GM18499 (cell line): Measurements from ENCODE around the gene CST8.
"Not testable (repeated sequence)": the region's sequence is repeated elsewhere in the genome, so short reads cannot be mapped to it uniquely, and the experiment has no call there.

Source experiments
- ATAC-seq: cut with Tn5 transposase; IDR thresholded peaks from one replicate; pipeline ENCODE4 v1.9.1; 2021; ENCODE audit warnings: moderate number of reproducible peaks; ENCODE audit not compliant: insufficient read depth, unreplicated experiment

Gene CST8

GRCh38 chr20:23473293-23473692 lies 17.6 kb upstream of the CST8 start:
- not testable (repeated sequence) for ATAC-seq

DNA sequence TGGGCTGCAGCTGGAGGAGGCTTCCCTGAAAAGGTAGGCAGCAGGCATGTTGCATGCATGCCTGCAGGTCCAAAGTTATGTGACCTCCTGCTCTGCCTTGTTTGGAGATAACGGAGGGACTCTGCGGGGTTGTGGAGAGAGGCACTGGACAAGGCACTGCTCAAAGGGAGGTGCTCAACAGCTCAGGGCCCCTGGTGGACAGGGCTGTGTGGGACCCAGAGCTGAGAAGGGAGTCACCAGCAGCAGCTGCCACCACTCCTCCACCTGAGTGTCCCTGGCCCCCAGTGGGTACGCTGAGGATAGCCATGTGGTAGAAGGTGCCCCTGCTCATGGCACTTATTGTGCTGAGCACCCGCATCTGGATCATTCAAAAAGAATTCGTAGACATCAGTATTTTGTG lies 15.5 kb upstream of the CST8 start:
- no peak for ATAC-seq

- no peak for ATAC-seq
Observed at GRCh38 chr20:23476015-23476754, 14.7 kb upstream of the CST8 start.

DNA sequence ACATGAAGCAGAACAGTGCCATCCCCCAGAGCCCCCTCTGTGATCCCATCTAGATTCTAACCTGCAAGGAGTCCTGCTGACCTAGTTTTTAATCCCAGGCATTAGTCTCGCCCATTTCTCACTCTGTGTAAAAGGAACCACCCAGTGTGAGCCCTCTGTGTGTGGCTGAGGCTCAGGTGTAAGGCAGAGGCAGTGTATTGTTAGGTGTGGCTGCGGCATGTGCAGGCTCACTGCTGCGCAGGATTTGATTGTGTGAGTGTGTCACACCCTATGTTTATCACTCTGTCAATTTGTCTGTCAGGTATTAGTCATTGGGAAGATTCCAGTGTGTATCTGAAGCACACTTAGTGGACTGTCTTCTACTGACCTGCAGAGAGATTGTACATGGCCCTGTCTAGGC lies 13.7 kb upstream of the CST8 start:
- ATAC-seq = no peak

DNA sequence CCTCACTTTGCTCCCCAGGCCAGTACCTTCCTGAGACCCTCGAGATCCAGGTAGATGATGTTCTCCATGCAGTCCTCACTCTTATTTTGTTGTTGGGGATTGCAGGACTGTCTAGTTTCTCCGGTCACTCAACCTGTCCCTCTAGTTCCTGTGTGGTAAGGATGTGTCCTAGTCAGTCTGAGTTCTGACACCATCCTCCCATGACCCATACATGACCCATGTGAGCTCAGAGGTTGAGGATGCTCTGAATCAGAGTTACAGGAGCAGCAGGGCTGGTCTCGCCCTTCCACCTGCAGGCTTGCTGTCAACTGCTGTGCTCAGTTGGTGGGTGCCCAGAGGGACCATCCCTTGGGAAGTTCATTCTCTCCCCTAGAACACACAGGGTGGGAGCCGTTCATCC lies 11.9 kb upstream of the CST8 start:
- no peak for ATAC-seq

- ATAC-seq = no peak
Observed at GRCh38 chr20:23482138-23482537, 8.8 kb upstream of the CST8 start.

GRCh38 chr20:23484081-23484480 lies 6.8 kb upstream of the CST8 start:
- no peak for ATAC-seq

- ATAC-seq = no peak
Observed at GRCh38 chr20:23488470-23488869, 2.4 kb upstream of the CST8 start.

DNA sequence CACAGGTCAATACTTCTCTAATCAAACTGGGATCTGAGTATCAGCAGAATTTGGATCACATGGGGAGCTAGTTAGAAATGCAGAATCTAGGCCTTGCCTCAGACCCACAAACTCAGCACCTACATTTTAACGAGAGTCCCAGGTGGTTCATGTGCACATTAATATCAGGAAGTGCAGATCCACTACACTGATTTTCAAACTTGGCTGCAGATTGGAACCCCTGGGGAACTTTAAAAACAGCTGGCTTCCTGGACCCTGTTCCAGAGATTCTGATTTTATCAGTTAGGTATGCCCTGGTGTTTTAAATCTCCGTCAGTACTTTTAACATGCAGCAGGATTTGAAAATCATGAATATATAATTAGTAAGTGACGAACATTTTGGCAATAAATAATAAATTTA lies 1.9 kb upstream of the CST8 start:
- ATAC-seq = no peak

DNA sequence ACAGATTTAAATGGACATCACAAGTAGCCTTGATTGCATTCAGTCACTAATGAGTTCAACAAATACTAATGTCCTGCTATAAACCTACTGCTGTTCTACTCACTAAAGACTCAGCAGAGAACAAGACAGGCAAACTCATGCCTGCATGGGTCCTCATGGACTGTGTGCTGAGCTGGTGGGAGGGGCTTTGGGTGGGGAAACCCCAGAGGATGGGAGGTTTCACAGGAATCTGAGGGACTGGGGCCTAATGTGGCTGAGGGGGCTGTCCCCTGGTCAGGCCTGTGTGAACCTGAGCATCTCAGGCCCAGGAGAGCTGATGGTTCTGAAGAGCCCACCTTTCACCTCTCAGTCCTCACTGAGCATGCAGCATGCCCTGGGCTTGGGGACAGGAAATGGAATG lies 1.4 kb downstream of the CST8 start:
- ATAC-seq = no peak

GRCh38 chr20:23493172-23493772 lies 2.4 kb downstream of the CST8 start:
- no peak for ATAC-seq

GRCh38 chr20:23497536-23497935 lies 6.6 kb downstream of the CST8 start:
- no peak for ATAC-seq

DNA sequence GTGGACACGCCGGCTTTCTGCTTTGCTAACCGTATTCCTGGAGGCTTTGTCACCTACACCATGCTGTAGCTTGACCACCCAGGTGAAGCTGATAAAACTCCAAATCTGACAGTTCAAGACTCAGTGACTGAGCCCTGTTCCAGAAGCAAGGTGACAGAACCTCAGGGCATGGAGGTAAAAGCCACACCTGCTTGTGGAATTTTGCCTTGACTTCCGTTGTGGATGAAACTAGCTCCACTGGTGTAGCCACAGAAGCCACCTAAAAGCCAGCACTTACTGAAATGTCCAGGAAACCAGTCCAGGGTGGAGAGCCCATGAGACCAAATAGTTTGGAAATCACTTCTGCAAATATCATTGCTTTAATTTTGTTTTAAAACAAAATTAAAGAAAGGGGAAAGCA lies 11.0 kb downstream of the CST8 start:
- ATAC-seq = no peak

DNA sequence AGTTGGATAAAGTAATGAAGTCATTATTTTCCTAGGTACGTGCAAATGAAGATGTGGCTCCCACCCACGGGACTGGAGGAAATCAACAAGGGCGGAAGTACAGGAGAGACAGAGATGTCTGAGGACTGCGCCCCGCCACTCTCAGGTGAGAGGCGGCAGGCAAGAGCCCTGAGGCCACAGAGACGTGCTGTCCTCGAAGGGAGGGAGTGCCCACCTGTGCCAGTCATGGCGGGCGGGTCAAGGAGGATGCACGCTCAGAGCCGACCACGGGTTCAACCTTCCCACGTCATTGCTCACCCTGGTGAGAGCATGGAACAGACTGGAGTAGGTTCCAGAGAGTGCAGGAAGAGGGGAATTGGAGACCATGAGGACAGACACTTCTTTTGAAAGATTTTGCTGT lies 12.7 kb downstream of the CST8 start:
- ATAC-seq = no peak

DNA sequence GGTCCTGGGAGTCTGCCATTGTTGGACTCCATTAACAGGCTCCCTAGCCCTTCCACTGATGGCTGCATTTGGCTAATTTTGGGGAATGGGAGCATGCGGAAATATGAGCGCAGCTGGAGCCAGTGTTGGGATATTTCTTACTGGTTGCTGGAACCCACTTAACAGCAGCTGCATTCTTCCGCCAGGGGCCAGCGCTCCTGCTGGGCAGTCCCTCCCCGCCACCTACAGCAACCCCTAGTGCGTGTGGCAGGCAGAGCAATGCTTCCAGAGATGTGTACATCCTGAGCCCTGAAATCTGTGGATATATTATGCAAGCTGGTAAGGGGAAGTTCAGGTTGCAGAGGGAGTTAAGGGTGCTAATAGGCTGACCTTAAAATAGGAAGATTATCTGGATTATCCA lies 16.4 kb downstream of the CST8 start:
- ATAC-seq = no peak

DNA sequence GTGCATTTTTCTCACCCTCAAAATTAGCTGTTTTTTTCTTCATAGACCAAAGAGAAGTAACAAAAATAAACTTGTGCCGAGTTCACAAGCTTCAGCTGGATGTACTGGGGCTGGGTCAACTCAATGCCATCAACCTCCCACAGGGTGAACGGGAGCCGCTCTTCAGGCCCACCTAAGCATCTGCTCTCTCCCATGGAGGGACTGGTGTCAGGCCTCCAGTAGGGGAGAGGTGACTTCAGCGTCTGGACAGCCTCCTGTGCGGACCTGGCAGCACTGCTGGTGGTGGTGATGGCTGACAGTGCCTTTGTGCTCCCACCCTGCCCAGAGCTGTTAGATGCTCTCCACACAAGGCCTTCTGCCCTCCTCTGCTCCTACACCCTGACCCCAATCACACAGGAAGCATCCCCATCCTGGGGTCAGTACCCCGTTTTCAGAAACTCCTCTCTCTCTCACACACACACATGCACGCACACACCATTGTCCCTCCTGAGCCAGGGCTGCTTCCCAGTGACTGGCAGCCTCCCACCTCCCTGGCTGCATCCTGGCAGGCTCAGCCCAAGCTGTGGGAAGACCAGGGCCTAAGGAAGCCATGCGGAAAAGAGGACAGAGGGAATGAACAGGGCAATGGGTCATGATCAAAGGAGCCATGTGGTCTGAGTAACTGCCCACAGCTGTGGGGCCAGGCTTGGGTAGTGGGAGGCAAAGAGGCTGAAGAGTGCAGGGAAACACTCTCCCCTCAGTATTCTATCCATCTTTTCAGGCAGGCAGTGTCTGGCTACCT lies 17.7 kb downstream of the CST8 start:
- ATAC-seq = no peak

DNA sequence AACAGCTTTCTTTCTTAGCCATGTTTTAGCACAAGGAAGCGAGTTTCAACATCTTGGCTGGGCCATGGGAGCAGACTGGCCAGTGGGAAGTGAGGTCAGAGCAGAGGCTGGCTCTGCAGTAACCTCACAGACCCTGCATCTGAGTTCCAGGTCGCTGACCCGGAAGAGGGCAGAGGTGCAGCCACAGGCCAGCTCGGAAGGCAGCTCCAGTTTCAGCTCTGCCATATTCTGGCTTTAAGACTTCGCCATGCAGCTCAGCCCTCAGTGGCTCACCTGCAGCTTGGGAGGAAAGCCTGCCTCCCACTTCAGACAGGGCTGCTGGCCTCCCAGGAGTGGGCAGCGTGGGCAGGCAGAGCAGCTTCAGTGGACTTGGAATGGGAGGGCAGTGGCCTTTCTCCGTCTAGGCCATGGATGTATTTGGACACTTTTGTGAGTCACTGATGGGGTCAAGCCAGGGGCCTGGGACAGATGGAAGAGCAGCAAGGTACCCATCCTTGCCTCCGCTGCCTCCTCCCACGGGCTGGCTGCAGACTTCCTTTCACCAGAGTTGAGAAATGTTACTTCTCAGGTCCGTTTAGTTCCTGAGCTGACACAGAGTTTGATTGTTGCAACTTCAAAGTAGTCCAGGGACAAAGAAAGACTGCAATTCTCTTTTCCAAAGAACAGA lies 18.5 kb downstream of the CST8 start:
- ATAC-seq = no peak

DNA sequence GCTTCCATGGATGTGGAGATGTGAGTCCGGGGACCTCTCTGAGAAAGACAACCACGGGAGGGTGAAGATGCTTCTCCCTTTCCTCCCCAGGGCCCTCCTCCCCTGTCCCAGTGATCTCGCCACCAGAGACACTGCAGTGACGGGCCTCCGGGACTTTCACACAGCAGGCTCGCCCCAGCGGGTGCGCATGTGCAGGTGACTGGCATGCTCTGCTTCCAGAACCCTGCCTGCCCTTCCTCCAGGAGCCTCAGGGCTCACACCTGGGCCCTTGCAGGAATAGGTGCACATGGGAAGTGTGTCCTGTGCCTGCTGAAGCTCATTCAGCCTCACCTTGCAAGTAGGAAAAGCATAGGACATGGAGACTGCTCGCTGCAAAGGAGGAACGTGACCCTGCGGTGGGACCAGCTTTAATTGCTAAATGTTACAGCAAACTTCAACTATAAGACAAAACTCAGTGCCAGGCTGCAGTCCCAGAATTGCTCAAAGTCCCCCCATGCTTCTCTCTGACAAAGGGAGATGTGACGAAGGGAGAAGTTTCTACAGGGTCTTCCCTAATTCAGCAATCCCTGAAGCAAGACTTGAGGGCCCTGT lies 19.2 kb downstream of the CST8 start:
- ATAC-seq = no peak

- no peak for ATAC-seq
Observed at GRCh38 chr20:23513164-23513563, 22.2 kb downstream of the CST8 start.

GRCh38 chr20:23514848-23515247 lies 23.9 kb downstream of the CST8 start:
- ATAC-seq = no peak
